ENCODE data around the gene AFF3. TPM values are rescaled to one million over a fixed set of nuclear protein-coding genes. Genes with fewer than 3 reads are reported as not detected.

The AFF3 gene
- total RNA-seq, 1 experiment from 2014 or later = 0.22 TPM

DNA sequence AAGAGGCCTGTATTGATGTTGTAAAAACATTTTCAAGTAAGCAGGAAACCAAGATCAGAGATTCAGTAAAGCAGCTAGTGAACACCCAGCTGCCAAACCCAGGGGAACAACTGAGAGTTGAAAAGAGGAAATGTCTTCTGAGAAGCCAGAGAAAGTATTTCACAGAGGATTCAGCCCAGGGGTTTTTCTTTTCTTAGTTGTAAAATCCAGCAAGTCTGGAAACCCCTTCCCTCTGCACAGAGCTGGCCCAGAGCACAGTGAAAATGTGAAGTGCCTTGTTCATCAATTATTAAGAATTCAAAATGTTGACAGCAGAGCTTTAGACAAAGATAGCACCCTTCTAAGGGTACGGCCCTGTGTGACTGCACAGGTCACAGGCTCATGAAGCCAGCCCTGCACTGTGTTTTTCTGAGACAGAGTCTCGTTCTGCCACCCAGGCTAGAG is 28.4 kb downstream of the AFF3 start:
- no peak overlapping the region for H3K4ac ChIP-seq (ENCODE audit: low read depth, low read length)
- H3K79me2 ChIP-seq (ENCODE audit: insufficient read depth, low read length) = no peaks in the 10 kb centered on the region
- no peak overlapping the region for H3K9ac ChIP-seq (ENCODE audit: extremely low read depth, insufficient read length, low read length)
- no peak overlapping the region for H4K91ac ChIP-seq (ENCODE audit: insufficient read length, low read depth, low read length)
- Mint-ChIP-seq H3K36me3 (ENCODE audit: insufficient read depth in 1 of 3, low read depth in 3 of 3) (peaks cover 0 to 7% (median 0%) of the 10 kb centered on the region in 3 experiments; a peak in 2 of 7 replicates), H3K4me3 (no peak overlapping the region), H3K27ac (no peak overlapping the region), H3K4me1 (no peaks in the 10 kb centered on the region), H3K27me3 (ENCODE audit: low read depth) (peaks cover 99% of the 10 kb centered on the region), H3K9me3 (peaks cover 12 to 34% of the 10 kb centered on the region in 2 experiments)
- H2BK120ac ChIP-seq (ENCODE audit: low read depth, low read length, poor library complexity, severe bottlenecking) = no peak overlapping the region
- TF ChIP-seq, protein P1, sequence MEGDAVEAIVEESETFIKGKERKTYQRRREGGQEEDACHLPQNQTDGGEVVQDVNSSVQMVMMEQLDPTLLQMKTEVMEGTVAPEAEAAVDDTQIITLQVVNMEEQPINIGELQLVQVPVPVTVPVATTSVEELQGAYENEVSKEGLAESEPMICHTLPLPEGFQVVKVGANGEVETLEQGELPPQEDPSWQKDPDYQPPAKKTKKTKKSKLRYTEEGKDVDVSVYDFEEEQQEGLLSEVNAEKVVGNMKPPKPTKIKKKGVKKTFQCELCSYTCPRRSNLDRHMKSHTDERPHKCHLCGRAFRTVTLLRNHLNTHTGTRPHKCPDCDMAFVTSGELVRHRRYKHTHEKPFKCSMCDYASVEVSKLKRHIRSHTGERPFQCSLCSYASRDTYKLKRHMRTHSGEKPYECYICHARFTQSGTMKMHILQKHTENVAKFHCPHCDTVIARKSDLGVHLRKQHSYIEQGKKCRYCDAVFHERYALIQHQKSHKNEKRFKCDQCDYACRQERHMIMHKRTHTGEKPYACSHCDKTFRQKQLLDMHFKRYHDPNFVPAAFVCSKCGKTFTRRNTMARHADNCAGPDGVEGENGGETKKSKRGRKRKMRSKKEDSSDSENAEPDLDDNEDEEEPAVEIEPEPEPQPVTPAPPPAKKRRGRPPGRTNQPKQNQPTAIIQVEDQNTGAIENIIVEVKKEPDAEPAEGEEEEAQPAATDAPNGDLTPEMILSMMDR (conservative IDR thresholded peaks at IDR 0.05) = no peak
- H3T11ph ChIP-seq (ENCODE audit: low read length) = no peak overlapping the region
- H3K18ac ChIP-seq (ENCODE audit: insufficient read length, low read depth, low read length) = no peak overlapping the region
- no peak overlapping the region for H2AFZ ChIP-seq (ENCODE audit: low read length)
- H4K20me1 ChIP-seq (ENCODE audit: control insufficient read depth, insufficient read depth, insufficient read length) = no peaks in the 10 kb centered on the region
- H3K4me1 ChIP-seq (ENCODE audit: insufficient read depth, low read length) = no peaks in the 10 kb centered on the region
- H3K14ac ChIP-seq (ENCODE audit: insufficient read depth, low read length) = no peak overlapping the region
- H2BK12ac ChIP-seq (ENCODE audit: insufficient read length, low read depth, low read length) = no peak overlapping the region
- H3K27ac ChIP-seq (ENCODE audit: insufficient read length, low read depth, low read length) = no peak overlapping the region
- H4K5ac ChIP-seq (ENCODE audit: insufficient read length, low read depth, low read length) = no peak overlapping the region
- H3K79me1 ChIP-seq (ENCODE audit: insufficient read depth, low read depth, low read length, poor library complexity, severe bottlenecking) = no peaks in the 10 kb centered on the region
- DNase-seq = no peak
- H2BK15ac ChIP-seq (ENCODE audit: low read depth, low read length) = no peak overlapping the region
- H3K27me3 ChIP-seq (ENCODE audit: insufficient read depth, low read length) = peaks cover 7% of the 10 kb centered on the region; the same call in 1 of the 2 replicates
- no peak overlapping the region for H2BK20ac ChIP-seq (ENCODE audit: low read depth, low read length, poor library complexity, severe bottlenecking)
- no peak overlapping the region for H3K23ac ChIP-seq (ENCODE audit: insufficient read length, low read depth, low read length)
- no CpG with 5 or more reads among the region's 2 CpGs for WGBS (ENCODE audit: extremely low coverage, insufficient read length, low lambda C conversion rate)
- no peak overlapping the region for H2BK5ac ChIP-seq (ENCODE audit: insufficient read length, low read length)
- H2AK5ac ChIP-seq (ENCODE audit: insufficient read length, low read length) = no peak overlapping the region
- H3K4me2 ChIP-seq (ENCODE audit: insufficient read depth, insufficient read length, low read length) = no peak overlapping the region
- H3K56ac ChIP-seq (ENCODE audit: insufficient read length, low read depth, low read length) = no peak overlapping the region
- H3K23me2 ChIP-seq (ENCODE audit: insufficient read length, low read depth, low read length, poor library complexity, severe bottlenecking) = no peaks in the 10 kb centered on the region
- H3K9me3 ChIP-seq (ENCODE audit: control insufficient read depth, low read depth, low read length) = no peaks in the 10 kb centered on the region
- H4K8ac ChIP-seq (replicated peaks; ENCODE audit: insufficient read length, low read depth, low read length) = no peak overlapping the region
